Transverse colon (tissue), 4 donors: Measurements from ENCODE around the gene MGA. TPM values are rescaled to one million over a fixed set of nuclear protein-coding genes. Genes with fewer than 3 reads are reported as not detected.

ENCODE experiments used
- DNase-seq: peaks from one replicate; pipeline ENCODE4 v3.0.0-alpha.2; 2019
- H3K27ac ChIP-seq, 4 donors: fragments of 200-600 bp; sonication (generic); 2 replicates each; pipeline ENCODE4 v1.5.1; 2016 to 2018; ENCODE audit warnings: inconsistent platforms in 4 of 4
- H3K27me3 ChIP-seq: fragments of 200-600 bp; sonication (generic); 2 replicates; pipeline ENCODE4 v1.5.1; 2017; ENCODE audit warnings: inconsistent platforms
- H3K36me3 ChIP-seq, 4 donors: fragments of 200-600 bp; sonication (generic); 2 replicates each; pipeline ENCODE4 v1.5.1; 2017 to 2019; ENCODE audit warnings: inconsistent platforms in 4 of 4
- H3K4me1 ChIP-seq, 4 donors: fragments of 200-600 bp; sonication (generic); 2 replicates each; pipeline ENCODE4 v1.5.1; 2017 to 2020; ENCODE audit warnings: inconsistent platforms in 4 of 4
- H3K4me3 ChIP-seq, 4 donors: fragments of 200-600 bp; sonication (generic); 1 replicate in 1 of 4; 2 replicates in 3 of 4; pipeline versions ENCODE4 v1.5.1 to v1.6.1; 2017 to 2019; ENCODE audit warnings: inconsistent platforms in 4 of 4
- H3K9me3 ChIP-seq, 2 donors: fragments of 200-600 bp; sonication (generic); 2 replicates each; pipeline ENCODE4 v1.5.1; 2017 to 2019; ENCODE audit warnings: inconsistent platforms in 2 of 2
- CTCF ChIP-seq, 5 experiments: fragments of 200-600 bp in 3 of 5; fragments of 450-650 bp in 2 of 5; sonication (generic) in 3 of 5; IDR thresholded peaks; 1 replicate in 2 of 5; 2 replicates in 3 of 5; pipeline ENCODE4 v1.5.1; 2016 to 2017; ENCODE audit warnings: antibody characterized with exemption in 5 of 5, inconsistent platforms in 3 of 5, mild to moderate bottlenecking in 2 of 5, moderate library complexity in 1 of 5
- EP300 ChIP-seq: sonication (generic); formaldehyde crosslinking; IDR thresholded peaks from one replicate; pipeline ENCODE4 v1.6.1; 2017; ENCODE audit warnings: antibody characterized with exemption, low read depth
- POLR2A ChIP-seq: fragments of 450-650 bp; IDR thresholded peaks from one replicate; pipeline ENCODE4 v1.6.1; 2016; ENCODE audit warnings: antibody characterized with exemption, mild to moderate bottlenecking, moderate library complexity
- POLR2AphosphoS5 ChIP-seq, 3 donors: sonication (generic); formaldehyde crosslinking; IDR thresholded peaks; one replicate each; pipeline ENCODE4 v1.6.1; 2016; ENCODE audit warnings: antibody characterized with exemption in 3 of 3
- WGBS, 2 donors: methylation state at CpG; one replicate each; pipeline ENCODE4 v1.1.5; 2018; ENCODE audit warnings: low coverage in 1 of 2; 5-methylcytosine and 5-hydroxymethylcytosine counted together
- in situ Hi-C, 4 donors: fragments of 200-750 bp; cut with MboI; loops; one replicate each; pipeline versions ENCODE4 v1.15.0 to v1.15.1; 2017; ENCODE audit warnings: low sequenced_read_pairs in 3 of 4, low pct_ligation_motif_present in 1 of 4, low pct_unique_long_range_greater_than_20kb in 1 of 4
- intact Hi-C: fragments of 100-400 bp; cut with DNase I; formaldehyde crosslinking; loops from one replicate; pipeline ENCODE4 v1.15.1; 2023; ENCODE audit warnings: low total_unique reads
- total RNA-seq, 4 donors: library from RNA; depleted of rRNA; stranded (reverse); fragments of >200 nt; gene quantifications; one replicate each; pipeline ENCODE4 v1.1.0, GENCODE V29; 2016

MGA gene
- total RNA-seq, 4 donors from 2014 or later = 12.3 to 33.2 (median 27.6) TPM

- no peaks in the 10 kb centered on the region for H3K36me3 ChIP-seq
- in situ Hi-C loops = no loop called here
- DNase-seq = no peak
- no peaks in the 10 kb centered on the region for H3K27me3 ChIP-seq
- no peak overlapping the region for H3K27ac ChIP-seq
- H3K9me3 ChIP-seq = no peaks in the 10 kb centered on the region
- intact Hi-C loops = no loop called here
- no peak for TF ChIP-seq EP300
- no peak for TF ChIP-seq POLR2A
- no peak for TF ChIP-seq CTCF (IDR thresholded peaks at IDR 0.05)
- TF ChIP-seq POLR2AphosphoS5 (IDR thresholded peaks at IDR 0.05) = no peak
- H3K4me3 ChIP-seq = no peak overlapping the region
- 89 to 97% methylated on average over 1 of the region's 1 CpG for WGBS, 2 donors
- H3K4me1 ChIP-seq = no peaks in the 10 kb centered on the region
Observed at GRCh38 chr15:41640985-41641384, 19.2 kb upstream of the MGA start.

GRCh38 chr15:41647262-41647661 lies 12.9 kb upstream of the MGA start:
- TF ChIP-seq CTCF (IDR thresholded peaks at IDR 0.05) = no peak
- TF ChIP-seq EP300 = no peak
- no peak for TF ChIP-seq POLR2A
- TF ChIP-seq POLR2AphosphoS5 (IDR thresholded peaks at IDR 0.05) = no peak
- in situ Hi-C loops = no loop called here
- intact Hi-C loops = no loop called here
- Histone ChIP-seq H3K36me3 (no peaks in the 10 kb centered on the region), H3K27ac (no peak overlapping the region), H3K9me3 (no peaks in the 10 kb centered on the region), H3K4me1 (peaks cover 0 to 4% (median 0%) of the 10 kb centered on the region in 4 donors), H3K27me3 (no peaks in the 10 kb centered on the region), H3K4me3 (no peak overlapping the region)
- DNase-seq = no peak

GRCh38 chr15:41648097-41648496 lies 12.1 kb upstream of the MGA start:
- Histone ChIP-seq H3K4me3 (no peak overlapping the region), H3K9me3 (no peaks in the 10 kb centered on the region), H3K27me3 (no peaks in the 10 kb centered on the region), H3K4me1 (peaks cover 0 to 4% (median 0%) of the 10 kb centered on the region in 4 donors), H3K36me3 (no peaks in the 10 kb centered on the region), H3K27ac (no peak overlapping the region)
- WGBS, 2 donors = 58 to 77% methylated on average over 1 of the region's 1 CpG
- in situ Hi-C loops (no loop called here), intact Hi-C loops (no loop called here)
- DNase-seq = no peak
- no peak for TF ChIP-seq POLR2AphosphoS5 (IDR thresholded peaks at IDR 0.05)
- no peak for TF ChIP-seq CTCF (IDR thresholded peaks at IDR 0.05)
- TF ChIP-seq POLR2A = no peak

- no peak overlapping the region for H3K27ac ChIP-seq
- H3K4me1 ChIP-seq = peaks cover 0 to 4% (median 0%) of the 10 kb centered on the region in 4 donors
- TF ChIP-seq EP300 (no peak), POLR2AphosphoS5 (IDR thresholded peaks at IDR 0.05) (no peak), POLR2A (no peak), CTCF (IDR thresholded peaks at IDR 0.05) (no peak)
- H3K9me3 ChIP-seq = no peaks in the 10 kb centered on the region
- H3K27me3 ChIP-seq = no peaks in the 10 kb centered on the region
- 80 to 94% methylated on average over 1 of the region's 1 CpG for WGBS, 2 donors
- intact Hi-C loops = no loop called here
- no peak for DNase-seq
- H3K36me3 ChIP-seq = no peaks in the 10 kb centered on the region
- no peak overlapping the region for H3K4me3 ChIP-seq
- in situ Hi-C loops = no loop called here
Observed at GRCh38 chr15:41648770-41649169, 11.4 kb upstream of the MGA start.
